ENCODE data around the gene TRIM45.

Gene TRIM45

GRCh38 chr1:117116784-117117130 lies 4.8 kb downstream of the TRIM45 start:
- TF ChIP-seq CTCF (IDR thresholded peaks at IDR 0.05; ENCODE audit: control extremely low read depth, extremely low read depth, low read depth, missing control alignments): no peak
- POLR2A ChIA-PET: no interaction called here
- CTCF ChIA-PET: interaction anchor here (0.9 to 2.5 kb wide), 2 partner anchors 12 to 49 kb away, joined by 3 to 13 read pairs; no protein-coding TSS in a partner anchor
- DNase-seq (ENCODE audit: extremely low spot score): no peak

GRCh38 chr1:117116090-117116783 lies 5.3 kb downstream of the TRIM45 start:
- no peak for DNase-seq (ENCODE audit: extremely low spot score)
- CTCF ChIA-PET: interaction anchor here (0.9 to 2.5 kb wide), 3 partner anchors 13 to 48 kb away, joined by 3 to 13 read pairs (median 6); no protein-coding TSS in a partner anchor
- TF ChIP-seq CTCF (IDR thresholded peaks at IDR 0.05; ENCODE audit: control extremely low read depth, extremely low read depth, low read depth, missing control alignments): no peak
- POLR2A ChIA-PET: no interaction called here

- no peak for TF ChIP-seq CTCF (IDR thresholded peaks at IDR 0.05; ENCODE audit: control extremely low read depth, extremely low read depth, low read depth, missing control alignments)
- ChIA-PET POLR2A (no interaction called here), CTCF (interaction anchor here (0.7 to 2.5 kb wide), 5 partner anchors 10 to 781 kb away, joined by 3 to 13 read pairs (median 4); no protein-coding TSS in a partner anchor)
- no peak for DNase-seq (ENCODE audit: extremely low spot score)
These were observed 6.7 kb downstream of the TRIM45 start for GRCh38 chr1:117114877-117115276.

GRCh38 chr1:117113199-117113598 lies 8.3 kb downstream of the TRIM45 start:
- CTCF ChIA-PET: interaction anchor here (0.7 to 1.7 kb wide), 6 partner anchors 8 to 46 kb away, joined by 3 to 5 read pairs (median 3); partner anchors contain the start of gene TRIM45
- no peak for TF ChIP-seq CTCF (IDR thresholded peaks at IDR 0.05; ENCODE audit: control extremely low read depth, extremely low read depth, low read depth, missing control alignments)
- POLR2A ChIA-PET: no interaction called here
- no peak for DNase-seq (ENCODE audit: extremely low spot score)

GRCh38 chr1:117112047-117112717 lies 9.4 kb downstream of the TRIM45 start:
- POLR2A ChIA-PET: no interaction called here
- CTCF ChIA-PET: interaction anchor here (1.2 to 1.6 kb wide), 2 partner anchors 9 to 16 kb away, joined by 3 read pairs; partner anchors contain the start of gene TRIM45
- DNase-seq (ENCODE audit: extremely low spot score): no peak
- TF ChIP-seq CTCF (IDR thresholded peaks at IDR 0.05; ENCODE audit: control extremely low read depth, extremely low read depth, low read depth, missing control alignments): no peak

GRCh38 chr1:117110774-117111173 lies 10.8 kb downstream of the TRIM45 start:
- no peak for TF ChIP-seq CTCF (IDR thresholded peaks at IDR 0.05; ENCODE audit: control extremely low read depth, extremely low read depth, low read depth, missing control alignments)
- ChIA-PET CTCF (interaction anchor here (1.1 to 1.8 kb wide), 7 partner anchors 8 to 41 kb away, joined by 3 to 8 read pairs (median 3); no protein-coding TSS in a partner anchor), POLR2A (no interaction called here)
- no peak for DNase-seq (ENCODE audit: extremely low spot score)

All from GM10248 (cell line).